SK-N-SH (cell line): ENCODE data around the gene DCHS1. TPM values are rescaled to one million over a fixed set of nuclear protein-coding genes. Genes with fewer than 3 reads are reported as not detected.
A peak's percentile ranks its signal among the peaks of the same experiment; 100 is the strongest.

Source experiments
- CTCF ChIA-PET: fragments of 300-600, 350-600 bp; formaldehyde crosslinking; extraction: SDS; loops from one replicate; lab custom pipeline; 2021; lab: Yijun Ruan, JAX
- POLR2A ChIA-PET: fragments of 350-600 bp; sonication (Branson Sonifier 250); formaldehyde crosslinking; extraction: SDS; loops from one replicate; lab custom pipeline; 2020; ENCODE audit warnings: antibody characterized with exemption, inconsistent platforms; lab: Yijun Ruan, JAX
- DNase-seq: peaks from one replicate; pipeline ENCODE4 v3.0.0; 2012
- H2AFZ ChIP-seq: fragments of 200-600 bp; sonication (generic); 2 replicates; pipeline ENCODE4 v1.8.1; 2016; ENCODE audit warnings: antibody characterized with exemption, mild to moderate bottlenecking, low read depth
- H3F3A ChIP-seq: fragments of 200-600 bp; sonication (generic); replicated peaks from 2 replicates; pipeline ENCODE3; 2016; ENCODE audit warnings: antibody characterized with exemption, mild to moderate bottlenecking; ENCODE audit not compliant: insufficient read depth
- H3K27ac ChIP-seq, 2 experiments: fragments of 200-500 bp in 1 of 2; fragments of 200-600 bp in 1 of 2; sonication (Bioruptor generic) in 1 of 2; sonication (generic), shearing (Covaris generic) in 1 of 2; 2 replicates each; pipeline versions ENCODE4 v1.5.1 to v1.6.1; 2014 to 2016; ENCODE audit warnings: low read depth in 2 of 2, inconsistent platforms in 1 of 2, low read length in 1 of 2, mild to moderate bottlenecking in 1 of 2, mixed read lengths in 1 of 2
- H3K27me3 ChIP-seq: fragments of 200-600 bp; sonication (generic), shearing (Covaris generic); 2 replicates; pipeline ENCODE4 v1.6.1; 2016; ENCODE audit warnings: mixed run types; ENCODE audit not compliant: insufficient read depth
- H3K36me3 ChIP-seq, 2 experiments: fragments of 200-500 bp in 1 of 2; fragments of 200-600 bp in 1 of 2; sonication (Bioruptor generic) in 1 of 2; sonication (generic) in 1 of 2; replicated peaks in 1 of 2; 2 replicates each; pipeline versions ENCODE3 to v1.5.1; 2014 to 2016; ENCODE audit warnings: low read length in 1 of 2, mild to moderate bottlenecking in 1 of 2; ENCODE audit not compliant: insufficient read depth in 2 of 2, control insufficient read depth in 1 of 2
- H3K4me1 ChIP-seq, 2 experiments: fragments of 200-500 bp in 1 of 2; fragments of 200-600 bp in 1 of 2; sonication (Bioruptor generic) in 1 of 2; sonication (generic), shearing (Covaris generic) in 1 of 2; 2 replicates each; pipeline versions ENCODE4 v1.5.1 to v1.6.1; 2014 to 2016; ENCODE audit warnings: low read depth in 1 of 2, low read length in 1 of 2, mixed run types in 1 of 2; ENCODE audit not compliant: insufficient read depth in 2 of 2, control insufficient read depth in 1 of 2
- H3K4me2 ChIP-seq: fragments of 200-600 bp; sonication (generic), shearing (Covaris generic); 2 replicates; pipeline ENCODE4 v1.6.1; 2017; ENCODE audit warnings: mixed run types
- H3K4me3 ChIP-seq, 2 experiments: fragments of 200-500 bp in 1 of 2; fragments of 200-600 bp in 1 of 2; sonication (Bioruptor generic) in 1 of 2; sonication (generic), shearing (Covaris generic) in 1 of 2; 2 replicates each; pipeline versions ENCODE4 v1.5.1 to v1.8.1; 2014 to 2016; ENCODE audit warnings: low read depth in 2 of 2, inconsistent platforms in 1 of 2, low read length in 1 of 2, mild to moderate bottlenecking in 1 of 2, mixed read lengths in 1 of 2, moderate library complexity in 1 of 2
- H3K79me2 ChIP-seq: fragments of 200-600 bp; sonication (generic); 2 replicates; pipeline ENCODE4 v1.8.1; 2017; ENCODE audit warnings: mild to moderate bottlenecking; ENCODE audit not compliant: insufficient read depth
- H3K9ac ChIP-seq: fragments of 200-600 bp; sonication (generic); 2 replicates; pipeline ENCODE4 v1.6.1; 2017; ENCODE audit warnings: mixed run types
- H3K9me2 ChIP-seq: fragments of 200-600 bp; sonication (generic); 2 replicates; pipeline ENCODE4 v1.6.1; 2017; ENCODE audit warnings: mixed run types
- H3K9me3 ChIP-seq: fragments of 200-600 bp; sonication (generic); 2 replicates; pipeline ENCODE4 v1.6.1; 2017; ENCODE audit warnings: mixed run types, mild to moderate bottlenecking, moderate library complexity
- H4K20me1 ChIP-seq: fragments of 200-600 bp; sonication (generic); 2 replicates; pipeline ENCODE4 v1.6.1; 2017; ENCODE audit warnings: mild to moderate bottlenecking, mixed run types; ENCODE audit not compliant: insufficient read depth
- CHD2 ChIP-seq: fragments of 150-350 bp; IDR thresholded peaks from 2 replicates; pipeline ENCODE4 v1.6.1; 2018; ENCODE audit warnings: low read length; ENCODE audit not compliant: partially characterized antibody
- ELF1 ChIP-seq: IDR thresholded peaks from 2 replicates; pipeline ENCODE4 v1.4.0; 2012
- GABPA ChIP-seq: IDR thresholded peaks from 2 replicates; pipeline ENCODE4 v1.4.0; 2012; ENCODE audit warnings: low read depth, mild to moderate bottlenecking
- RFX5 ChIP-seq: IDR thresholded peaks from 2 replicates; pipeline ENCODE4 v1.6.1; 2012; ENCODE audit warnings: mild to moderate bottlenecking, improper control_type of control experiment, low read length
- WGBS: methylation state at CpG from one replicate; pipeline ENCODE4 v1.1.6; 2017; ENCODE audit warnings: low lambda C conversion rate; 5-methylcytosine and 5-hydroxymethylcytosine counted together
- polyA plus RNA-seq, 3 experiments: library from polyadenylated mRNA; depleted of rRNA; stranded (reverse); fragments of >200 nt; gene quantifications; 2 replicates each; pipeline ENCODE4 v1.2.3, GENCODE V29; 2012
- TF ChIP-seq, protein P1 (sequence below): IDR thresholded peaks from 2 replicates; pipeline ENCODE4 v1.4.0; 2012; ENCODE audit warnings: low read depth, borderline replicate concordance
- TF ChIP-seq, protein P2 (sequence below): IDR thresholded peaks from 2 replicates; pipeline ENCODE4 v1.6.1; 2012; ENCODE audit warnings: mild to moderate bottlenecking, low read depth, low read length, moderate library complexity

Gene DCHS1
- polyA plus RNA-seq, 1 of the 3 experiments (the other 2 are of a cell fraction): 5.7 TPM

DNA sequence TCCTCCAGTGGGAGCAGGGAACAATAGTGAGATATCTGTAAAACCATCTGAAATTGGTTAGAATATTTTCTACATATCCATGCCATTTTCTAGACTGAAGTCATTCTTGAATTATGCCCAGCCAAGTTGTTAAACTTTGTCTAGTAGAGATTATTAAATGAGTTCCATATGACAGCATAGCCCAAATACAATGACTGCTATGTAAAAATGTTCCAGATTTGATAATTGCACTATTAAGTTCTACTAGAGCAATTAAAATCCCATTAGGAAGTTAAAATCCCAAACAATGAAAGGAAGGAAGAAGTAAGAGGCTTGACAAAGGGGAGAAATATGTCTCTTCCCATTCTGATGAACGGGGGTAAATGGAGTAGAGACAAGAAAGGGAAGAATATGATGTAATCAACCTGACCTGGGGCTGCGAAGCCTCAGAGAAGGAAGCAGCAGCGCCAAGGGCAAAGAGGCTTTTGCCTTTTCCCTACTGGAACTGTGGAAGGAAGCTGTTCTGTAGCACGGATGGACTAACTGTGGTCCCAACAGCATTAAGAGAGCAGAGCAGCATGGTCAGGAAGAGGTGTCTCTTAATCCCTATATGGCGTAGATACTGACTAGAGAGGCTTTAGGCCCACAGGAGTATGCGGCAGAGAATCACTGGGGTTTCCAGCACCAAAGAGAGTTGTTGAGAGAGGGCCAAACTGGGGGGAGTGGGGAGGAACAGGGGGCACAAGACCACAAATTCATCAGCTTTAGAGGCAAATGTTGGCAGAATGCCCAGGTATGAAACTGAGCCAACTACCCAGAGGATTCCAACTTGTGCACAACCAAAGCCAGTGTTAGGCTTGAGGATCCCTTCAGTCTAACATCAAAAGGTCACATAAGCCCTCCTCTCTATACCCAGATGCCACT, 78.9 kb downstream of the DCHS1 start (continued):
- TF ChIP-seq, protein P1, sequence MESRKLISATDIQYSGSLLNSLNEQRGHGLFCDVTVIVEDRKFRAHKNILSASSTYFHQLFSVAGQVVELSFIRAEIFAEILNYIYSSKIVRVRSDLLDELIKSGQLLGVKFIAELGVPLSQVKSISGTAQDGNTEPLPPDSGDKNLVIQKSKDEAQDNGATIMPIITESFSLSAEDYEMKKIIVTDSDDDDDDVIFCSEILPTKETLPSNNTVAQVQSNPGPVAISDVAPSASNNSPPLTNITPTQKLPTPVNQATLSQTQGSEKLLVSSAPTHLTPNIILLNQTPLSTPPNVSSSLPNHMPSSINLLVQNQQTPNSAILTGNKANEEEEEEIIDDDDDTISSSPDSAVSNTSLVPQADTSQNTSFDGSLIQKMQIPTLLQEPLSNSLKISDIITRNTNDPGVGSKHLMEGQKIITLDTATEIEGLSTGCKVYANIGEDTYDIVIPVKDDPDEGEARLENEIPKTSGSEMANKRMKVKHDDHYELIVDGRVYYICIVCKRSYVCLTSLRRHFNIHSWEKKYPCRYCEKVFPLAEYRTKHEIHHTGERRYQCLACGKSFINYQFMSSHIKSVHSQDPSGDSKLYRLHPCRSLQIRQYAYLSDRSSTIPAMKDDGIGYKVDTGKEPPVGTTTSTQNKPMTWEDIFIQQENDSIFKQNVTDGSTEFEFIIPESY: no peak
- no peak for TF ChIP-seq RFX5
- TF ChIP-seq, protein P2, sequence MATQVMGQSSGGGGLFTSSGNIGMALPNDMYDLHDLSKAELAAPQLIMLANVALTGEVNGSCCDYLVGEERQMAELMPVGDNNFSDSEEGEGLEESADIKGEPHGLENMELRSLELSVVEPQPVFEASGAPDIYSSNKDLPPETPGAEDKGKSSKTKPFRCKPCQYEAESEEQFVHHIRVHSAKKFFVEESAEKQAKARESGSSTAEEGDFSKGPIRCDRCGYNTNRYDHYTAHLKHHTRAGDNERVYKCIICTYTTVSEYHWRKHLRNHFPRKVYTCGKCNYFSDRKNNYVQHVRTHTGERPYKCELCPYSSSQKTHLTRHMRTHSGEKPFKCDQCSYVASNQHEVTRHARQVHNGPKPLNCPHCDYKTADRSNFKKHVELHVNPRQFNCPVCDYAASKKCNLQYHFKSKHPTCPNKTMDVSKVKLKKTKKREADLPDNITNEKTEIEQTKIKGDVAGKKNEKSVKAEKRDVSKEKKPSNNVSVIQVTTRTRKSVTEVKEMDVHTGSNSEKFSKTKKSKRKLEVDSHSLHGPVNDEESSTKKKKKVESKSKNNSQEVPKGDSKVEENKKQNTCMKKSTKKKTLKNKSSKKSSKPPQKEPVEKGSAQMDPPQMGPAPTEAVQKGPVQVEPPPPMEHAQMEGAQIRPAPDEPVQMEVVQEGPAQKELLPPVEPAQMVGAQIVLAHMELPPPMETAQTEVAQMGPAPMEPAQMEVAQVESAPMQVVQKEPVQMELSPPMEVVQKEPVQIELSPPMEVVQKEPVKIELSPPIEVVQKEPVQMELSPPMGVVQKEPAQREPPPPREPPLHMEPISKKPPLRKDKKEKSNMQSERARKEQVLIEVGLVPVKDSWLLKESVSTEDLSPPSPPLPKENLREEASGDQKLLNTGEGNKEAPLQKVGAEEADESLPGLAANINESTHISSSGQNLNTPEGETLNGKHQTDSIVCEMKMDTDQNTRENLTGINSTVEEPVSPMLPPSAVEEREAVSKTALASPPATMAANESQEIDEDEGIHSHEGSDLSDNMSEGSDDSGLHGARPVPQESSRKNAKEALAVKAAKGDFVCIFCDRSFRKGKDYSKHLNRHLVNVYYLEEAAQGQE: no peak
- TF ChIP-seq CHD2: no peak
- 0 out of 2 replicates have a peak, but pooled peaks have one; percentile 4 for TF ChIP-seq GABPA
- TF ChIP-seq ELF1: no peak
- TF ChIP-seq, all 33 proteins: peak for 13

DNA sequence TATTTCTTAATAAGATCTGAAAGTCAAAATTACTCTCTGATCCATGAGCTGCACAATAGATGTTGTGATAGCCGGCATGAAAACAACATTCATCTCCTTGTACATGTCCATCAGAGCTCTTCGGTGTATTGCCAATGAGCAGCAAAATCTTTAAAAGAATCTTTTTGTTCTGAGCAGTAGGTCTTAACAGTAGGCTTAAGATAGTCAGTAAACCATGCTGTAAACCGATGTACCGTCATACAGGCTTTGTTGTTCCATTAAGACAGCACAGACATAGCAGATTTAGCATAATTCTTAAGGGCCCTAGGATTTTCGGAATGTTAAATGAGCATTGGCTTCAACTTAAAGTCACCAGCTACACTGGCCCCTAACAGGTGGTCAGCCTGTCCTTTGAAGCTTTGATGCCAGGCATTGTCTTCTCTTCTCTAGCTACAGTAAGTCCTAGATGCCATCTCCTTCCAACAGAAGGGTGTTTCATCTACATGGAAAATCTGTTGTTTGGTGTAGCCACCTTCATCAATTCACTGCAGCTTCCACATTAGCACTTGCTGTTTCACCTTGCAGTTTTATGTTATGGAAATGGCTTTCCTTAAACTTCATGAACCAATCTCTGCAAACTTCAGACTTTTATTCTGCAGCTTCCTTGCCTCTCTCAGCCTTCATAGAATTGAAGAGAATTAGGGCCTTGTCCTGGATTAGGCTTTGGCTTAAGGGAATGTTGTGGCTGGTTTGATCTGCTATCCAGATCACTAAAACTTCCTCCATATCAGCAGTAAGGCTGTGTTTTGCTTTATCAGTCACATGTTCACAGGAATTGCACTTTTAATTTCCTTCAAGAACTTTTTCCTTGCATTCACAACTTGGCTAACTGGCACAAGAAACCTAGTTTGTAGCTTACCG, 80.5 kb downstream of the DCHS1 start:
- H3K9me2 ChIP-seq: no peaks in the 10 kb centered on the region
- CTCF ChIA-PET: interaction anchor here (0.6 to 1.7 kb wide), 4 partner anchors 12 to 196 kb away, joined by 3 to 4 read pairs (median 3); no protein-coding TSS in a partner anchor
- no peaks in the 10 kb centered on the region for H3K79me2 ChIP-seq
- no peak for DNase-seq
- H3K27me3 ChIP-seq: no peaks in the 10 kb centered on the region
- no peak overlapping the region for H3K9ac ChIP-seq
- H3K36me3 ChIP-seq: no peaks in the 10 kb centered on the region
- H4K20me1 ChIP-seq: no peaks in the 10 kb centered on the region; the same call in 1 of the 2 replicates
- no peak overlapping the region for H3K4me2 ChIP-seq
- 91% methylated on average over 6 of the region's 6 CpGs for WGBS
- POLR2A ChIA-PET: no interaction called here
- peaks cover 28% of the 10 kb centered on the region for H3F3A ChIP-seq
- no peak overlapping the region for H2AFZ ChIP-seq
- peaks cover 17 to 27% of the 10 kb centered on the region in 2 experiments for H3K4me1 ChIP-seq
- no peak overlapping the region for H3K4me3 ChIP-seq
- no peaks in the 10 kb centered on the region for H3K9me3 ChIP-seq
- peak overlapping the region; percentile 90 to 93; a peak in 2 of 4 replicates for H3K27ac ChIP-seq
- no peak for TF ChIP-seq ELF1
